Measurements from ENCODE around the gene SLC9A7. TPM values are rescaled to one million over a fixed set of nuclear protein-coding genes. Genes with fewer than 3 reads are reported as not detected.

Gene SLC9A7
- total and polyA plus RNA-seq, 2 of the 13 experiments (the other 11 are each of a cell fraction or from before 2014, with no cell fraction given), result 5.8 to 7.2 TPM

DNA sequence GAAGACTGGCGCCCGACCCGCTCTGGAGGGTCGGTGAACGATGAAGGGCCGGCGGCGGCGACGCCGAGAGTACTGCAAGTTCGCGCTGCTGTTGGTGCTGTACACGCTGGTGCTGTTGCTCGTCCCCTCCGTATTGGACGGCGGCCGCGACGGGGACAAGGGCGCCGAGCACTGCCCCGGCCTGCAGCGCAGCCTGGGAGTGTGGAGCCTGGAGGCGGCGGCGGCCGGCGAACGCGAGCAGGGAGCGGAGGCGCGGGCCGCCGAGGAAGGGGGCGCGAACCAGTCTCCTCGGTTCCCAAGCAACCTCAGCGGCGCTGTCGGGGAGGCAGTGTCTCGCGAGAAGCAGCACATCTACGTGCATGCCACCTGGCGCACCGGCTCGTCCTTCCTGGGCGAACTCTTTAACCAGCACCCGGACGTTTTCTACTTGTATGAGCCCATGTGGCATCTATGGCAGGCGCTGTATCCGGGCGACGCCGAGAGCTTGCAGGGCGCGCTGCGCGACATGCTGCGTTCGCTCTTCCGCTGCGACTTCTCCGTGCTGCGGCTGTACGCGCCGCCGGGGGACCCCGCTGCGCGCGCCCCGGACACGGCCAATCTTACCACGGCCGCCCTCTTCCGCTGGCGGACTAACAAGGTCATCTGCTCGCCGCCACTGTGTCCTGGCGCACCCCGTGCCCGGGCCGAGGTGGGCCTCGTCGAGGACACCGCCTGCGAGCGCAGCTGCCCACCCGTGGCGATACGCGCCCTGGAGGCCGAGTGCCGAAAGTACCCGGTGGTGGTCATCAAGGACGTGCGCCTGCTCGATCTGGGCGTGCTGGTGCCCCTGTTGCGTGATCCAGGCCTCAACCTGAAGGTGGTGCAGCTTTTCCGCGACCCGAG lies 184.8 kb downstream of the SLC9A7 start (continued):
- TF ChIP-seq ELF1 (CRISPR knock-in tag; IDR thresholded peaks at IDR 0.05) (0 out of 2 replicates have a peak, but pooled peaks have one; percentile 16), ZNF510 (CRISPR knock-in tag; IDR thresholded peaks at IDR 0.05; ENCODE audit: low read depth) (no peak), ZNF574 (CRISPR knock-in tag; IDR thresholded peaks at IDR 0.05) (no peak), TBL1XR1 (IDR thresholded peaks at IDR 0.05; ENCODE audit: borderline replicate concordance, low read length, partially characterized antibody) (no peak), ZNF501 (CRISPR knock-in tag; IDR thresholded peaks at IDR 0.05) (0 out of 2 replicates have a peak, but pooled peaks have one; percentile 36), U2AF1 (optimal IDR thresholded peaks at IDR 0.05; ENCODE audit: low read depth, low read length) (no peak), ARID5B (CRISPR knock-in tag; IDR thresholded peaks at IDR 0.05) (no peak), ZNF383 (CRISPR knock-in tag; IDR thresholded peaks at IDR 0.05; ENCODE audit: borderline replicate concordance) (no peak), ZFP36L2 (CRISPR knock-in tag; IDR thresholded peaks at IDR 0.05) (no peak), MAF1 (CRISPR knock-in tag; IDR thresholded peaks at IDR 0.05; ENCODE audit: borderline replicate concordance) (no peak), KDM5B (CRISPR knock-in tag; IDR thresholded peaks at IDR 0.05; ENCODE audit: borderline replicate concordance) (peak; percentile 53; the same call in 1 of the 2 replicates), THAP7 (CRISPR knock-in tag; IDR thresholded peaks at IDR 0.05) (no peak), ZNF468 (CRISPR knock-in tag; IDR thresholded peaks at IDR 0.05) (no peak), RAD21 (CRISPR knock-in tag; IDR thresholded peaks at IDR 0.05) (0 out of 2 replicates have a peak, but pooled peaks have one; percentile 12), KDM1A (CRISPR knock-in tag; IDR thresholded peaks at IDR 0.05) (no peak), ZNF772 (CRISPR knock-in tag; IDR thresholded peaks at IDR 0.05) (no peak)
- TF ChIP-seq, protein P1, sequence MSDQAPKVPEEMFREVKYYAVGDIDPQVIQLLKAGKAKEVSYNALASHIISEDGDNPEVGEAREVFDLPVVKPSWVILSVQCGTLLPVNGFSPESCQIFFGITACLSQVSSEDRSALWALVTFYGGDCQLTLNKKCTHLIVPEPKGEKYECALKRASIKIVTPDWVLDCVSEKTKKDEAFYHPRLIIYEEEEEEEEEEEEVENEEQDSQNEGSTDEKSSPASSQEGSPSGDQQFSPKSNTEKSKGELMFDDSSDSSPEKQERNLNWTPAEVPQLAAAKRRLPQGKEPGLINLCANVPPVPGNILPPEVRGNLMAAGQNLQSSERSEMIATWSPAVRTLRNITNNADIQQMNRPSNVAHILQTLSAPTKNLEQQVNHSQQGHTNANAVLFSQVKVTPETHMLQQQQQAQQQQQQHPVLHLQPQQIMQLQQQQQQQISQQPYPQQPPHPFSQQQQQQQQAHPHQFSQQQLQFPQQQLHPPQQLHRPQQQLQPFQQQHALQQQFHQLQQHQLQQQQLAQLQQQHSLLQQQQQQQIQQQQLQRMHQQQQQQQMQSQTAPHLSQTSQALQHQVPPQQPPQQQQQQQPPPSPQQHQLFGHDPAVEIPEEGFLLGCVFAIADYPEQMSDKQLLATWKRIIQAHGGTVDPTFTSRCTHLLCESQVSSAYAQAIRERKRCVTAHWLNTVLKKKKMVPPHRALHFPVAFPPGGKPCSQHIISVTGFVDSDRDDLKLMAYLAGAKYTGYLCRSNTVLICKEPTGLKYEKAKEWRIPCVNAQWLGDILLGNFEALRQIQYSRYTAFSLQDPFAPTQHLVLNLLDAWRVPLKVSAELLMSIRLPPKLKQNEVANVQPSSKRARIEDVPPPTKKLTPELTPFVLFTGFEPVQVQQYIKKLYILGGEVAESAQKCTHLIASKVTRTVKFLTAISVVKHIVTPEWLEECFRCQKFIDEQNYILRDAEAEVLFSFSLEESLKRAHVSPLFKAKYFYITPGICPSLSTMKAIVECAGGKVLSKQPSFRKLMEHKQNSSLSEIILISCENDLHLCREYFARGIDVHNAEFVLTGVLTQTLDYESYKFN (CRISPR knock-in tag; conservative IDR thresholded peaks at IDR 0.05), result no peak

Data from HepG2 (cell line).